ENCODE measurements around the gene PLAAT5. TPM values are rescaled to one million over a fixed set of nuclear protein-coding genes. Genes with fewer than 3 reads are reported as not detected.

The PLAAT5 gene
- total RNA-seq, 3 donors from 2014 or later: 0.20 to 5.6 (median 1.3) TPM

DNA sequence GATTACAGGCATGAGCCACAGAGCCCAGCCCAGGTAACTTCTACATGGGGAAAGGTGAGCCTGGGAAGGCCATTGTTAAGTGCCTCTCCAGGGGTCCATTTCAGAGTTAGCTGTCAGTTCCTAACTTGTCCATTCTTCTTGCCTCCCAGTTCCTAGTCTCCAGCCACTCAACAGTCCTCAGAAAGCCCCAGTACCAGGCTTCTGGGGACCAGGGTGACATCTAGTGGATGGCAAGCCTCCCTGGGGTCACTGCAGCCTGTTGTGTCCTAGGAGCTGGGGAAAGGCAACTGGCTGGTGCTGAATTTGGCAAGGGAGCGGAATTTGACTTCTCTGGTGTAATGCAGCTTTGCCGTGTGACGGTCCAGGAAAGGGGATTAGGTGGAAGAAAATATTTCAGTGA, 17.0 kb upstream of the PLAAT5 start:
- Histone ChIP-seq H3K4me1 (ENCODE audit: low read depth) (no peaks in the 10 kb centered on the region), H3K4me3 (no peak overlapping the region), H3K36me3 (ENCODE audit: low read depth) (no peaks in the 10 kb centered on the region), H3K9me3 (no peaks in the 10 kb centered on the region)
- peak; percentile 55 for ATAC-seq
- peak in 1 of 3 donors; percentile 40 for DNase-seq
- TF ChIP-seq CTCF (IDR thresholded peaks at IDR 0.05): no peak
- intact Hi-C loops (cut with DNase I, micrococcal nuclease): no loop called here

DNA sequence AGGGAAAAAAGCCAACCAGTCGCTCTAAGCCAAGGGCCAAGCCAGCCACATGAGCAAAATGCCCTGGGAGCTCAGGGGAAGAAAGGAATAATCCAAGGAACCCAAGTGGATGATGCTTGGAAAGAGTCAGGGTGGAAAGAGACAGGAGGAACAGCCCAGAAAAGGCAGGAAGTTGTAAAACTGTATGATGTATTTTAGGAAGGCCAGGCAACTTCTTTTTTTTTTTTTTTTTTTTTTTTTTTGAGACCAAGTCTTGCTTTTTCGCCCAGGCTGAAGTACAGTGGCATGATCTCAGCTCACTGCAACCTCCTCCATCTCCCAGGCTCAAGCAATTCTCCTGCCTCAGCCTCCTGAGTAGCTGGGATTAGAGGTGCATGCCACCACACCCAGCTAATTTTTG, 16.5 kb upstream of the PLAAT5 start:
- intact Hi-C loops (cut with DNase I, micrococcal nuclease): no loop called here
- TF ChIP-seq CTCF (IDR thresholded peaks at IDR 0.05): no peak
- DNase-seq (no peak), ATAC-seq (no peak)
- Histone ChIP-seq H3K4me1 (ENCODE audit: low read depth) (no peaks in the 10 kb centered on the region), H3K4me3 (no peak overlapping the region), H3K36me3 (ENCODE audit: low read depth) (no peaks in the 10 kb centered on the region), H3K9me3 (no peaks in the 10 kb centered on the region)

GRCh38 chr11:63506876-63507275, 15.9 kb upstream of the PLAAT5 start:
- no peak for ATAC-seq
- Histone ChIP-seq H3K36me3 (ENCODE audit: low read depth) (no peaks in the 10 kb centered on the region), H3K4me3 (no peak overlapping the region), H3K4me1 (ENCODE audit: low read depth) (no peaks in the 10 kb centered on the region), H3K9me3 (no peaks in the 10 kb centered on the region)
- DNase-seq: no peak
- TF ChIP-seq CTCF (IDR thresholded peaks at IDR 0.05): no peak
- intact Hi-C loops (cut with DNase I, micrococcal nuclease): no loop called here

DNA sequence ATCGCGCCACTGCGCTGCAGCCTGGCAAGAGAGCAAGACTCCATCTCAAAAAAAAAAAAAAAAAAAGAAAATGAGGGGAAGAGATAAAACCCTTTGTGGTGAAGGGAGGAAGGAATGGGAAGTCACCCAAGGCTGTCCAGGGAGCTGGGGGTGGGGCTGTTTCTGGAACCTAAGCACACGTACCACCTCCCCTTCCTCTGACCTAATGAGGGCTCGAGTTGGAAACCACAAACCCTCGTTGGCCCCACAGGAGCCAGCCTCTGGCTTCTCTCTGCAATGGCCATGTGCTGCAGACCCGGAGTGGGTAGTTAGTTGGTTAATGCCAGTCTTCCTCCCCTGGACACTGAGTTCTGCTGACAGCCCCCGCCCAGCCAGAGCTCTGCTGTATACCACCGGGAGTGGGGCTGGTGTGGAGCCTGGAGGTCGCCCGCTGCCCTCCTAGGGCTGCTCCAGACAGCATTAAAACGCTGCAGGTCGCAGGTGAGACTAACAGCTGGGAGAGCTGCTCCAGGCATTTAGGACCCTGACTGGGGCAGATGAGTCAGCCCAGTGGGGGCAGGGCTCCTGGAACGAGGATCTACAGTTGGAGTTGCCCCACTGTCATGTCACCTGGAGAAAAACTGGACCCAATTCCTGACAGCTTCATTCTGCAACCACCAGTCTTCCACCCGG, 15.0 kb upstream of the PLAAT5 start, which contains the start of gene LGALS12:
Gene LGALS12 (plus strand): TSS at position 228 of the 672 bp plus-strand sequence. CDS start 375 bp downstream, at position 603.
- TF ChIP-seq CTCF (IDR thresholded peaks at IDR 0.05): no peak

GRCh38 chr11:63504933-63505586, 14.1 kb upstream of the PLAAT5 start:
- no peak for TF ChIP-seq CTCF (IDR thresholded peaks at IDR 0.05)
- intact Hi-C loops (cut with DNase I, micrococcal nuclease): no loop called here
- DNase-seq (no peak), ATAC-seq (no peak)
- Histone ChIP-seq H3K9me3 (peaks cover 5% of the 10 kb centered on the region), H3K4me3 (no peak overlapping the region), H3K36me3 (ENCODE audit: low read depth) (no peaks in the 10 kb centered on the region), H3K4me1 (ENCODE audit: low read depth) (no peaks in the 10 kb centered on the region)

More for the DNA sequence above, 15.0 kb upstream of the PLAAT5 start, which contains the start of gene LGALS12:
- ATAC-seq (peak; percentile 29), DNase-seq (no peak)
- Histone ChIP-seq H3K9me3 (no peaks in the 10 kb centered on the region), H3K4me1 (ENCODE audit: low read depth) (no peaks in the 10 kb centered on the region), H3K36me3 (ENCODE audit: low read depth) (no peaks in the 10 kb centered on the region), H3K4me3 (no peak within 1 kb of the TSS)
- intact Hi-C loops (cut with DNase I, micrococcal nuclease): no loop called here
